Measurements from ENCODE around the gene SEMA6D. TPM values are rescaled to one million over a fixed set of nuclear protein-coding genes. Genes with fewer than 3 reads are reported as not detected.

SEMA6D gene
- total RNA-seq, 1 donor from 2014 or later = 12.8 TPM

DNA sequence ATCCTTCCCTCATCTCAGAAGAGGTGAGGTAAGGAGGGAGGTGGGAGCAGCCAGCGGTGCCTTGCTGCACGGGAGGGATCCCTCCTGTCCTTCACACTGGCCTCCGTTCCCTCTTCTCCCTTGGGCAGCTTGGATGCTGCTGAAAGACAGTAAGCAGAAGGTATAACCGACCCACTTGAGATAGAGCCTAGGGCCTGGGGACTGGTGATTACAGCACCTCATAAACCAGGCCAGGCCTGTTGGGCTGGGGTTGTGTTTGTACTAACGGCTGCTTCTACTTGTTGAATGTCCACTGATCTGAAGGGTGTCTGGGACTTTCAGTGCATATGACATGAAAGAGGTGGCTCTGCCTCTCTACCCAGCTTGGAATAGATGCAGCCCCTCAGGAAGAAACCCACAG, 25.0 kb downstream of the SEMA6D start:
- no peak overlapping the region for H3K27ac Mint-ChIP-seq (ENCODE audit: unreplicated experiment)
- H3K4me1 Mint-ChIP-seq (ENCODE audit: unreplicated experiment) = peaks cover 15% of the 10 kb centered on the region
- no peaks in the 10 kb centered on the region for H3K27me3 Mint-ChIP-seq (ENCODE audit: unreplicated experiment)
- TF ChIP-seq CTCF (IDR thresholded peaks at IDR 0.05; ENCODE audit: unreplicated experiment) = no peak
- H3K9me3 Mint-ChIP-seq (ENCODE audit: unreplicated experiment) = no peaks in the 10 kb centered on the region
- no peak overlapping the region for H3K4me3 Mint-ChIP-seq (ENCODE audit: unreplicated experiment)
- H3K36me3 Mint-ChIP-seq (ENCODE audit: low read depth, unreplicated experiment) = no peaks in the 10 kb centered on the region
- no peak for DNase-seq (ENCODE audit: low spot score)

DNA sequence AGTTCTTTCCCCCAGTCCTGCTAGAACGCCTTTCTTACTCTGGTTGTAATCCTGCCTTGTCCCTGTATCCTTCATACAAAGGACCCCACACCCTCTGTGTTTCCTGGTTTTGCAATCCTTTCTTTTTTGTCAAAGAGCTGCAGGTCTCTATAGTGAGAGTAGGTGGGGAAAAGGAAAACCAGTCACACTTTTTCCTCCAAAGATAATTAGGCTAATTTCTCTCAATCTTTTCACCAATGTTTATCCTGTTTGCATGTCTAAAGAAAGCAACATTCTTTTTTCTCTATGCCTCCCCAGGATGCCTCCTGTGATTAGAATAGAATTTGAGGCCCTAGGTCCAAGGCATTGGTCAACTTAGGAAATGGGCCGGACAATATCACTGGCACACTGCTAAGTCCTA, 25.4 kb downstream of the SEMA6D start:
- TF ChIP-seq CTCF (IDR thresholded peaks at IDR 0.05; ENCODE audit: unreplicated experiment) = no peak
- Mint-ChIP-seq H3K4me1 (ENCODE audit: unreplicated experiment) (peaks cover 15% of the 10 kb centered on the region), H3K4me3 (ENCODE audit: unreplicated experiment) (no peak overlapping the region), H3K27me3 (ENCODE audit: unreplicated experiment) (no peaks in the 10 kb centered on the region), H3K36me3 (ENCODE audit: low read depth, unreplicated experiment) (no peaks in the 10 kb centered on the region), H3K27ac (ENCODE audit: unreplicated experiment) (no peak overlapping the region), H3K9me3 (ENCODE audit: unreplicated experiment) (no peaks in the 10 kb centered on the region)
- DNase-seq (ENCODE audit: low spot score) = no peak

DNA sequence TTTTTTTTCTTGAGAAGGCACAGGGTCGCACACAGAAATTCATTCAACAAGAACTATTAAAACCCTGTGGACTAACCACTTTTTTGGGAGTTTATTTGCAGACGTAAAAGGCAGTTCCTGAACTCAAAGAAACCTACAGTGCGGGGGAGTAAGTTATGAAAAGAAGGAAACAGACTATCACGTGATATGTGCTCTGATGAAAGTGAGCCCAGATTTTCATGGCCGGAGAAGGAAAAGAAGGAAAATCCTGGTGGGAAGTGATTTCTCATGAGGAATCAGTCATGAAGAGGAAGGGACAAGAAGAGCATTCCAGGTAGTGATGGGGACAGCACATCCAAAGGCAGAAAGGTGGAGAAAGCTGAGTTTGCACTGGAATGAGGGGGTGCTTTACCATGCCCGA, 26.1 kb downstream of the SEMA6D start:
- Mint-ChIP-seq H3K36me3 (ENCODE audit: low read depth, unreplicated experiment) (no peaks in the 10 kb centered on the region), H3K4me1 (ENCODE audit: unreplicated experiment) (peaks cover 12% of the 10 kb centered on the region), H3K27ac (ENCODE audit: unreplicated experiment) (no peak overlapping the region), H3K4me3 (ENCODE audit: unreplicated experiment) (no peak overlapping the region), H3K9me3 (ENCODE audit: unreplicated experiment) (no peaks in the 10 kb centered on the region), H3K27me3 (ENCODE audit: unreplicated experiment) (no peaks in the 10 kb centered on the region)
- no peak for DNase-seq (ENCODE audit: low spot score)
- no peak for TF ChIP-seq CTCF (IDR thresholded peaks at IDR 0.05; ENCODE audit: unreplicated experiment)

GRCh38 chr15:47743886-47744285, 26.6 kb downstream of the SEMA6D start:
- Mint-ChIP-seq H3K4me1 (ENCODE audit: unreplicated experiment) (peaks cover 7% of the 10 kb centered on the region), H3K27me3 (ENCODE audit: unreplicated experiment) (no peaks in the 10 kb centered on the region), H3K36me3 (ENCODE audit: low read depth, unreplicated experiment) (no peaks in the 10 kb centered on the region), H3K9me3 (ENCODE audit: unreplicated experiment) (no peaks in the 10 kb centered on the region), H3K27ac (ENCODE audit: unreplicated experiment) (no peak overlapping the region), H3K4me3 (ENCODE audit: unreplicated experiment) (no peak overlapping the region)
- DNase-seq (ENCODE audit: low spot score) = no peak
- TF ChIP-seq CTCF (IDR thresholded peaks at IDR 0.05; ENCODE audit: unreplicated experiment) = no peak

- Mint-ChIP-seq H3K9me3 (ENCODE audit: unreplicated experiment) (no peaks in the 10 kb centered on the region), H3K36me3 (ENCODE audit: low read depth, unreplicated experiment) (no peaks in the 10 kb centered on the region), H3K27ac (ENCODE audit: unreplicated experiment) (no peak overlapping the region), H3K4me1 (ENCODE audit: unreplicated experiment) (peaks cover 6% of the 10 kb centered on the region), H3K27me3 (ENCODE audit: unreplicated experiment) (no peaks in the 10 kb centered on the region), H3K4me3 (ENCODE audit: unreplicated experiment) (no peak overlapping the region)
- no peak for TF ChIP-seq CTCF (IDR thresholded peaks at IDR 0.05; ENCODE audit: unreplicated experiment)
- no peak for DNase-seq (ENCODE audit: low spot score)
These were observed 27.2 kb downstream of the SEMA6D start for GRCh38 chr15:47744496-47744895.
